Neutrophil (primary cell): Measurements from ENCODE around the gene AK1.

Source experiments
- H3K27ac ChIP-seq: fragments of 200-600 bp; sonication (generic); 2 replicates; pipeline ENCODE4 v1.5.1; 2016; ENCODE audit warnings: mild to moderate bottlenecking, moderate library complexity
- H3K27me3 ChIP-seq: fragments of 200-600 bp; sonication (generic); 2 replicates; pipeline ENCODE4 v1.6.0; 2016; ENCODE audit warnings: mild to moderate bottlenecking
- H3K36me3 ChIP-seq: fragments of 200-600 bp; sonication (generic); 2 replicates; pipeline ENCODE4 v1.5.1; 2017
- H3K4me1 ChIP-seq, 2 experiments: fragments of 200-600 bp in 1 of 2; sonication (generic) in 1 of 2; 1 replicate in 1 of 2; 2 replicates in 1 of 2; pipeline versions ENCODE4 v1.5.1 to v1.6.1; 2013 to 2016; ENCODE audit warnings: low read depth in 1 of 2, low read length in 1 of 2, mild to moderate bottlenecking in 1 of 2, moderate library complexity in 1 of 2; ENCODE audit not compliant: control insufficient read depth in 1 of 2, insufficient read depth in 1 of 2
- H3K4me3 ChIP-seq, 2 experiments: fragments of 200-600 bp in 1 of 2; sonication (generic) in 1 of 2; 1 replicate in 1 of 2; 2 replicates in 1 of 2; pipeline ENCODE4 v1.5.1; 2013 to 2016; ENCODE audit warnings: low read depth in 1 of 2, low read length in 1 of 2, mild to moderate bottlenecking in 1 of 2, moderate library complexity in 1 of 2
- H3K9me3 ChIP-seq: fragments of 200-600 bp; sonication (generic); 2 replicates; pipeline ENCODE4 v1.5.1; 2016
- TF ChIP-seq, protein P1 (sequence below): fragments of 200-600 bp; sonication (generic); IDR thresholded peaks from 2 replicates; pipeline ENCODE4 v1.5.1; 2016; ENCODE audit warnings: antibody characterized with exemption

AK1 gene

DNA sequence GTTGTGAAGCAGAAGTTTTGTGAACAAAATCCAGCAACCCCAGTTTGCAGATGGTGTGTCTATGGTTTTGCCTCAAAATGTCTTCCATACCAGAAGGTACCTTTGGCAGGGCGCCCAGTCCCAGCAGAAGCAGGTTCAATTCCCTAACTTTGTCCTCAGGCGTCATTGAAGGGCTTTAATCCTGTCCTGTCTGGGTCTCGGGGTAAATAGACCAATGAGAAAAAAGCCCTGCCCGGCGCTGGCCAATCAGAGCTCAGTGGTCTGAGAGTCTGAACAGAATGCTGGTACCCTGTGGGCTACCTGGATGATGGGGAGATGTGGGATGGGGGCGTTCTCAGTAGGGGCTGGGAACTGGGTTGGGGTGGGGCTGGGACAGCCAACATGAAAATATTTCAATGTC, 45.6 kb upstream of the AK1 start:
- no peak overlapping the region for H3K27ac ChIP-seq
- H3K4me3 ChIP-seq = no peak overlapping the region

DNA sequence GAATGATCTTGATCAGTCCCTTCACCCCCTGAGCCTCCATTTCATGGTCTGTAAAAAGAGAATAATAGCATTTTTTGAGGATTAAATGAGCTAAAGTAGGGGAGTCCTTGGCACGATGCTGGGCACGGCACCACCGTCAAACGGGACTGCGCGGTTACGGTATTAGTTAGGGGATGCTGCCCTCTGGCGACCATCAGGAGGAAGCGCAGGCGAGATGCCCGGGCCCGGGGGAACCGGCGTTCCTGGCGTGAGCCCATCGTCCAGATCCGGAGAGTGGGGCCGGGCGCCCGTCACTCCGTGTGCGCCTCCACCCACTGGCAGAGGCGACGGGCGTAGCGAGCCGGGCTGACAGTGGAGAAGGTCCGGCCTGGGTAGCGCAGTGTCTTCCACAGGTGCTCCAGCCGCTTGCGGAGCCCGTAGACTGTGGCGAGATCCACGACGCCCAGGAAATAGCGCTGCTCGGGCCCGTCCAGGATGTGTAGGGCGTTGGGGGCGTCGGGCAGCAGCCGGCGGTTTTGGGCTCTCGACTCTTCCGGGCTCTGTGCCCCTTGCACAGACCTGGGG, 44.2 kb upstream of the AK1 start:
- peaks cover 45 to 47% of the 10 kb centered on the region in 2 experiments for H3K4me1 ChIP-seq

More for the DNA sequence above, 45.6 kb upstream of the AK1 start:
- peaks cover 64% of the 10 kb centered on the region for H3K27me3 ChIP-seq
- peaks cover 43 to 46% of the 10 kb centered on the region in 2 experiments for H3K4me1 ChIP-seq
- TF ChIP-seq, protein P1, sequence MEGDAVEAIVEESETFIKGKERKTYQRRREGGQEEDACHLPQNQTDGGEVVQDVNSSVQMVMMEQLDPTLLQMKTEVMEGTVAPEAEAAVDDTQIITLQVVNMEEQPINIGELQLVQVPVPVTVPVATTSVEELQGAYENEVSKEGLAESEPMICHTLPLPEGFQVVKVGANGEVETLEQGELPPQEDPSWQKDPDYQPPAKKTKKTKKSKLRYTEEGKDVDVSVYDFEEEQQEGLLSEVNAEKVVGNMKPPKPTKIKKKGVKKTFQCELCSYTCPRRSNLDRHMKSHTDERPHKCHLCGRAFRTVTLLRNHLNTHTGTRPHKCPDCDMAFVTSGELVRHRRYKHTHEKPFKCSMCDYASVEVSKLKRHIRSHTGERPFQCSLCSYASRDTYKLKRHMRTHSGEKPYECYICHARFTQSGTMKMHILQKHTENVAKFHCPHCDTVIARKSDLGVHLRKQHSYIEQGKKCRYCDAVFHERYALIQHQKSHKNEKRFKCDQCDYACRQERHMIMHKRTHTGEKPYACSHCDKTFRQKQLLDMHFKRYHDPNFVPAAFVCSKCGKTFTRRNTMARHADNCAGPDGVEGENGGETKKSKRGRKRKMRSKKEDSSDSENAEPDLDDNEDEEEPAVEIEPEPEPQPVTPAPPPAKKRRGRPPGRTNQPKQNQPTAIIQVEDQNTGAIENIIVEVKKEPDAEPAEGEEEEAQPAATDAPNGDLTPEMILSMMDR = no peak
- H3K9me3 ChIP-seq = no peaks in the 10 kb centered on the region
- H3K36me3 ChIP-seq = no peaks in the 10 kb centered on the region

DNA sequence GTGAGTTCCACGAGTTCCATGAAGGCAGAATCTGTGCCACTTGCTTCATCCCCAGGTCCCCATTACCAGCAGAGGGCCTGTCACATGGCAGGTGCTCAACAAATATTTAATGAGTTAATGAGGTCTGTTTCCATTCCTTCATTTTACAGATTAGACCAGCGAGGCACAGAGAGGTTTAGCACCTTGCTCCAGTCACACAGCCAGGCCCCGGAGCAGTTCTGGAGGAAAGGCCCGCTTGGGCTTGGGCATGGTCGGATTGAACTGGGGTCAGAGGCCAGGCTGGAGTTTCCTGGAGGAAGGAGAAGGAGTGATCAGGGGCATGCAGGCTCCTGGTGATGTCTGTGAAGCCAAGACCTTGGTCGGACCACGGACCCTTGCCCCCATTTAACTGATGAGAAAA, 43.3 kb upstream of the AK1 start:
- peaks cover 52% of the 10 kb centered on the region for H3K27me3 ChIP-seq
- no peaks in the 10 kb centered on the region for H3K9me3 ChIP-seq
- no peaks in the 10 kb centered on the region for H3K36me3 ChIP-seq
- no peak overlapping the region for H3K27ac ChIP-seq
- TF ChIP-seq, protein P1 = no peak
- H3K4me3 ChIP-seq = no peak overlapping the region
- peaks cover 53 to 55% of the 10 kb centered on the region in 2 experiments for H3K4me1 ChIP-seq

More for the DNA sequence above, 44.2 kb upstream of the AK1 start:
- Histone ChIP-seq H3K27ac (no peak overlapping the region), H3K36me3 (no peaks in the 10 kb centered on the region), H3K4me3 (no peak overlapping the region), H3K27me3 (peaks cover 52% of the 10 kb centered on the region), H3K9me3 (no peaks in the 10 kb centered on the region)
- TF ChIP-seq, protein P1 = peak; percentile 97

DNA sequence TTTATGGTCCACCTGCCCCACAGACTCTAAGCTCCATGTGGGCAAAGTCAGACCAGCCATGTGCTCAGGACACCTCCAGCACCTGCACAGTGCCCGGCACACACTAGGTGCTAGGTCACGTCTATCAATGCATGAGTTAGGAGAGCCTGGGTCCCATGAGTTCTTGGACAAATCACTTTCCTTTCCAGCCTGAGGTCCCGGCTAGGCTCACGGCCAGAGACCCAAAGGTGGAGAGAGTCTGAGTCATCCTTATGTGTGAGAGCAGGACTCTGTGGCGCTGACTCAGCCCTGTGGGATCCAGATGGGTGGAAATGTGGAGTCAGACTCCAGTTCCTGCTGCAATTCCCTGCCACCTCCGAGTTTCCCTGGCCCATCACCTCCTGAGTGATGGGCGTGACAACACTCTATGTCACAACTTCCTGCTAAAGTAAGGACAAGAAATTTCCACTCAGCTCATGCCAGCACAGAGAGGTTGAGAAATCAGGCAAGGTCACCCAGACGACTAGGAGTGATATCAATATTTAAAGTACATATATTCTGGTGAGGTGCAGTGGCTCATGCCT, 41.9 kb upstream of the AK1 start:
- H3K9me3 ChIP-seq = no peaks in the 10 kb centered on the region
- no peaks in the 10 kb centered on the region for H3K36me3 ChIP-seq
- peaks cover 53 to 56% of the 10 kb centered on the region in 2 experiments for H3K4me1 ChIP-seq
- H3K4me3 ChIP-seq = peak overlapping the region; percentile 21 to 28
- TF ChIP-seq, protein P1 = no peak
- peaks cover 38% of the 10 kb centered on the region for H3K27me3 ChIP-seq
- H3K27ac ChIP-seq = peak overlapping the region; percentile 47

DNA sequence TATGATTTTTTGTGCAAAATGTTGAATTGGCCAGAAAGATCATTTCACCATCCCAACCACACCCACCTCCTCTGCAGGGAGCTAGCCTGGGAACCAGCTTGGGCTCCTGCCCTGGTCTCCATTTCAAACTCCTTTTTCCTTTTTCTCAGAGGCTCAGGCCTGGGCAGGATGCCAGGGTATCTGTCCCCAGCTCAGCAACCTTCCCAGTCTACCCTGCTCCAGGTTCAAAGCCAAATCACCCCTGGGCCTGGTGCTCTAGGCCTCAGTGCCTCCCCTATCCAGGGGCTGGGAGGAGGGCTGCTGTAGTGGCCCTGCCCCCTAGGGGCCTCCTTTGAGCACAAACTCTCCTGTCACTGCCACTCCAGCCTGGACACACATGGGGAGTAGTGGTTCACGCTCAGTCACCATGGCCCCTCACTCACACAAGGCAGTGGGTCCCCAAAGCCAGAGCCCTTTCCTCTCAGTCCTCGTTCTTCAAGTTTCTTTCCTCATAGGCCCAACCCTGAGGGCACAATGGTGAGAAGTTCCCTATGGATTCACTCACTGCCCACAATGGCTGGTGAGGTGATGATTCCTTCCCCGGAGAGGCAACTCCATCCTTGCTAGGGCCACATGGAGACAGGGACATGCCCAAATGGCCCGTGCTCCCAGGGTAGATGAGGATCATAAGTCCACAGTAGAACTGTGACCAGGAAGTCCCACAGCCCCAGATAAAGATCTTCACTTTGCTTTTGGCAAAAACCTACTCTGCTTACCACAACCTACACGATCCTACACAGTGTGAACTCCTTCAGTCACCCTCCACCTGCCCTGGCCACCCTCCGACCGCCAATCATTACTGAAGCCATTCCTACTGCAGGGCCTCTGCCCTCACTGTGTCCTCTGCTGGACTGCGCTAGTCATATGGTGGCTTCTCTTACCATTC, 41.0 kb upstream of the AK1 start:
- H3K4me1 ChIP-seq = peaks cover 53 to 56% of the 10 kb centered on the region in 2 experiments
- H3K4me3 ChIP-seq = peak overlapping the region in 1 of 2 experiments; percentile 28
- H3K36me3 ChIP-seq = no peaks in the 10 kb centered on the region
- peak overlapping the region; percentile 47 for H3K27ac ChIP-seq
- no peaks in the 10 kb centered on the region for H3K9me3 ChIP-seq
- peaks cover 29% of the 10 kb centered on the region for H3K27me3 ChIP-seq
- TF ChIP-seq, protein P1 = no peak
